ENCODE data around the gene OR2T27. TPM values are rescaled to one million over a fixed set of nuclear protein-coding genes. Genes with fewer than 3 reads are reported as not detected.

OR2T27 gene
- total RNA-seq, 2 experiments from 2014 or later = not detected

- intact Hi-C loops (cut with micrococcal nuclease) = no loop called here
- H3K4me1 Mint-ChIP-seq (ENCODE audit: low read depth) = no peaks in the 10 kb centered on the region
Observed at GRCh38 chr1:248696774-248697173, 41.4 kb upstream of the OR2T27 start.

GRCh38 chr1:248696261-248696660, 40.9 kb upstream of the OR2T27 start:
- peaks cover 7% of the 10 kb centered on the region for H3K27me3 Mint-ChIP-seq
- no peak overlapping the region for H3K4me3 Mint-ChIP-seq
- H3K36me3 Mint-ChIP-seq (ENCODE audit: low read depth) = no peaks in the 10 kb centered on the region
- no peaks in the 10 kb centered on the region for H3K4me1 Mint-ChIP-seq (ENCODE audit: low read depth)
- ATAC-seq (no peak), DNase-seq (peak; percentile 15)
- intact Hi-C loops (cut with micrococcal nuclease) = no loop called here
- H3K27ac Mint-ChIP-seq = no peak overlapping the region
- H3K9me3 Mint-ChIP-seq = no peaks in the 10 kb centered on the region
- ChIA-PET POLR2A (no interaction called here), CTCF (interaction anchor here (1.0 to 1.4 kb wide), 2 partner anchors 71 to 110 kb away, joined by 4 to 5 read pairs; no protein-coding TSS in a partner anchor)
- no peak for TF ChIP-seq CTCF (IDR thresholded peaks at IDR 0.05)

More at GRCh38 chr1:248696774-248697173, 41.4 kb upstream of the OR2T27 start:
- Mint-ChIP-seq H3K4me3 (no peak overlapping the region), H3K27ac (no peak overlapping the region), H3K9me3 (no peaks in the 10 kb centered on the region), H3K27me3 (peaks cover 7% of the 10 kb centered on the region), H3K36me3 (ENCODE audit: low read depth) (no peaks in the 10 kb centered on the region)
- no peak for TF ChIP-seq CTCF (IDR thresholded peaks at IDR 0.05)
- ChIA-PET CTCF (interaction anchor here (0.6 to 1.4 kb wide), 4 partner anchors 12 to 110 kb away, joined by 3 to 5 read pairs (median 4); no protein-coding TSS in a partner anchor), POLR2A (no interaction called here)
- DNase-seq = no peak
- ATAC-seq = no peak

GRCh38 chr1:248695451-248696132, 40.3 kb upstream of the OR2T27 start:
- Mint-ChIP-seq H3K27me3 (peaks cover 7% of the 10 kb centered on the region), H3K4me1 (ENCODE audit: low read depth) (no peaks in the 10 kb centered on the region), H3K27ac (no peak overlapping the region), H3K9me3 (no peaks in the 10 kb centered on the region), H3K36me3 (ENCODE audit: low read depth) (no peaks in the 10 kb centered on the region), H3K4me3 (no peak overlapping the region)
- DNase-seq (no peak), ATAC-seq (no peak)
- intact Hi-C loops (cut with micrococcal nuclease) = no loop called here
- ChIA-PET POLR2A (no interaction called here), CTCF (no interaction called here)
- no peak for TF ChIP-seq CTCF (IDR thresholded peaks at IDR 0.05)

- intact Hi-C loops (cut with micrococcal nuclease) = no loop called here
- H3K9me3 Mint-ChIP-seq = peaks cover 7% of the 10 kb centered on the region
- ATAC-seq = no peak
- no peaks in the 10 kb centered on the region for H3K36me3 Mint-ChIP-seq (ENCODE audit: low read depth)
- peaks cover 5% of the 10 kb centered on the region for H3K27me3 Mint-ChIP-seq
- no peak for TF ChIP-seq CTCF (IDR thresholded peaks at IDR 0.05)
- POLR2A ChIA-PET = no interaction called here
- peaks cover 3% of the 10 kb centered on the region for H3K4me1 Mint-ChIP-seq (ENCODE audit: low read depth)
- H3K27ac Mint-ChIP-seq = no peak overlapping the region
- DNase-seq = no peak
- no peak overlapping the region for H3K4me3 Mint-ChIP-seq
- CTCF ChIA-PET = no interaction called here
Observed at GRCh38 chr1:248691567-248692155, 36.3 kb upstream of the OR2T27 start.

All from activated CD8-positive, alpha-beta T cell treated with anti-CD3 and anti-CD28 coated beads for 36 hours (primary cell).